HG02938 (cell line): ENCODE data around the gene IKZF3.

ENCODE experiments used
- ATAC-seq: cut with Tn5 transposase; IDR thresholded peaks from one replicate; pipeline ENCODE4 v1.9.1; 2021; ENCODE audit warnings: mild to moderate bottlenecking, moderate library complexity; ENCODE audit not compliant: unreplicated experiment

Gene IKZF3

DNA sequence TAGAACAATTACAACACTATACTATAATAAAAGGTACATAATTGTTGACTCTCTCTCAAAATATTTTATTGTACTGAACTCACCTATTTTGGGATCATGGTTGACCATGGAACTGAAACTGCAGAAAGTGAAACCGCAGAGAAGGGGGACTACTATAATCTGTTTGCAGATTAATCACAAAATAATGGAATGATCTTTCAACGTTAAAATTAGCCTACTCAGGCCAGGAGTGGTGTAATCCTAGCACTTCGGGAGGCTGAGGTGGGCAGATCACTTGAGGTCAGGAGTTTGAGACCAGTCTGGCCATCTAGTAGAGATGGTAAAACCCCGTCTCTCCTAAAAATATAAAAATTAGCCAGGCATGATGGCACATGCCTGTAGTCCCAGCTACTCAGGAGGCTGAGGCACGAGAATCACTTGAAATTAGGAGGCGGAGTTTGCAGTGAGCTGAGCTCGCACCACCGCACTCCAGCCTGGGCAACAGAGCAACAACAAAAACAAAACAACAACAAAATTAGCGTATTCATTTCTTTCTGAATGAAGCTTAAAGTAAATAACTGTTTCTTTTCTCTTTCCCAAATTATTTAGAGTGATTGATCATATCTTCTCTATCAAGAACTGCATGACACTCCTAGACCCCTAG, 45.6 kb downstream of the IKZF3 start:
- ATAC-seq = no peak

DNA sequence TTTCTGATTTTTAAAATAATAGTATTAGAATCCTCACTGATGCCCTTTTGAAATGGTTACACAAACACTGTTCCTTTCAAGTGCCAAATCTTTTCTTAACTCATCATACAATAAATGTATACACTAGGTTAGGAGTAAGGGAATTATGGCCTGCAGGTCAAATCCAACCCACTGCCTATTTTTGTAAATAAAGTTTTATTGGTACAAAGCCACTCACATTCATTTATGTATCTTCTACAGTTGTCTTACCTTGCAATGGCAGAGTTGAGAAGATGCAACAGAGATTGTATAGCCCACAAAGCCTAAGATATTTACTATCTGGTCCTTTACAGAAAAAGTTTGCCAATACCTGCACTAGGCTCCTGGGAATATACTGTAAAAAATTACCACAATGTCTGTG, 47.8 kb downstream of the IKZF3 start:
- no peak for ATAC-seq

DNA sequence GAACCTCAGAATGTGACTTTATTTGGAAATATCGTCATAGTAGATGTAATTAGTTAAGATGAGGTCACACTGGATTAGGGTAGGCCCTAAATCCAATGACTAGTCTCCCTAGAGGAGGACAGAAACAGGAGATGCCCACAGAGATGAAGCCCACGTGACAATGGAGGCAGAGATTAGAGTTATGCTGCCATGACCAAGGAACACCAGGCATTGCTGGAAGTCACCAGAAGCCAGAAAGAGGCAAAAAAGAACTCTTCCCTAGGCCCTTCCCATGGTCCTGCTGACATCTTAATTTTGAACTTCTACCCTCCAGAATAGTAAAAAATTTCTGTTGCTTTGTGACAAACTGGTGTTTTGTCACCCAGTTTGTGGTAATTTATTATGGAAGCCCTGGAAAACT, 49.6 kb downstream of the IKZF3 start:
- ATAC-seq = no peak

DNA sequence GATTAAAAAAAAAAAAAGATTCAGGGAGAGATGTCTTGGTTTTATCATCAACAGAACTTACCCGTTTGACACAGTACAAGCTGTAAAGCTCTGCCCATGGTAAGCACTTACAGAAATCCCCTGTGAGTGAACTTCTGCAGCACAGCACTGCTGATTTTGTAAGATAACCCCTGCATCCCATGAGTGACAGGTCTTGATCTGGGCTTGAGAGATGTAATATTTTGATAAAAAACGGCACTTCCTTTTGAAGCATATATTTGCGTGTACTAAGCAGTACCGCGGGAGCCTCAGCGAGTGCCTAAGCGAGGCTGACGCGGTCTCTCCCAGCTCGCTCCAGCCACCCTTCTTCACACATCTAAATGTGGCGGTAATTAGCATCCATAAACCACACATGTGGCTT, 50.5 kb downstream of the IKZF3 start:
- ATAC-seq = no peak

DNA sequence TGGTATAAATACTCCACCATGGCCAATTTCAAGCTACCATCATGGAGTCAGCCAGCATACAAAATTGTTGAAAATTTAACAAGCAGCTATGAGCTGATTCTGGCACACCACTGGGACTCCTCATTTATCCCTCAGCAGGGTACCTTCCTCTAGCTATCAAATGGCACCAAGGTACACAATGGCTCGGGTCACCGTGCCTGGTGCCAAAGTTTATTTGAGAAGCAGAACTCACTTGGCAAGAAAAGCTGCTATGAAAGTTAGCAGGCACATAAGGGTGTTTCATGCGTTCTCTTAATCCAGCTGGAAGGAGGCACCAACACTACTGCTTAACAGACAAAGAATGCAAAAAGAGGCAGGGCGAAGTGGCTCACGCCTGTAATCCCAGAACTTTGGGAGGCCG, 51.6 kb downstream of the IKZF3 start:
- ATAC-seq = no peak

DNA sequence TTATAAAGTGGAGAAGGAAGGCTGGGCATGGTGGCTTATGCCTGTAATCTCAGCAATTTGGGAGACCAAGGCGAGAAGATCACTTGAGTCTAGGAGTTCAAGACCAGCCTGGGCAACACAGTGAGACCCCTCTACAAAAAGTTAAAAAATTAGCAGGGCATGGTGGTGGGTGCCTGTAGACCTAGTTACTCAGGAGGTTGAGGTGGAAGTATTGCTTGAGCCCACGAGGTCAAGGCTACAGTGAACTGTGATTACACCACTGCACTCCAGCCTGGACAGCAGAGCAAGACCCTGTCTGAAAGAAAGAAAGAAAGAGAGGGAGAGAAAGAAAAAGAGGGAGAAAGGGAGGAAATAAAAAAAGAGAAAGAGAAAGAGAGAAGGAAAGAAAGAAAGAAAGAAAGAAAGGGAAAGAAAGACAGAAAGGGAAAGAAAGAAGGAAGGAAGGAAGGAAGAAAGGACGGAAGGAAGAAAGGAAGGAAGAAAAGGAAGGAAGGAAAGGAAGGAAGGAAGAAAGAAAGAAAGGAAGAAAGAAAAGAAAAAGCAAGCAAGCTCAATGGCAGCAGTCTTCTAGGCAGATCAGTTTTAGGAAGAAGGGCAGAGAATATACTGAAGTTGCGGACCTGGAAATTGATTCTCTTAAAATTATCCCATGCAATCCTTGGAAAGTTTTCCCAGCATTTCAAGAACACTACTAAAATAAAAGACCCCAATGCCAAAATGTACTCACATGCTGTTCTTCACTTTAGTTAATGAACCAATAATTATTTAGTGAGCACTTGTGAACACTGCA, 53.0 kb downstream of the IKZF3 start:
- no peak for ATAC-seq

DNA sequence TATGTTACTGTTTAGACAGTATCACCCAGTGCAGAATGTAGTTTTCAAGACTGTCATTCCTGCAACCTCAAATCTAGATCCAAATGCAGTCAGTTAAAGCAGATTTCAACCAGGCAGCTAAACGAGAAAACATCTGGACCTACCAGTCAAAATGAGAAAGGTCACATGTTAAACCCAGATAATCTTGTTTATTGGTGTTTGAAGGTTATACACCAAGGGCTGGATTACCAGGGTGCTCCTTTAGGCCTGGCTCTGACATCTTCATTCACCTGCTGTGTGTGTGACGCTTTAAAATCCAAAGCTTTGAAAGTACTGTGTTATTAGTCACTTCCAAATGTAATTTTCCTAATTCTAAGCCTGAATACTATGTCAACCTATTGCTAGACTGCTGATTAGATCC, 54.9 kb downstream of the IKZF3 start:
- ATAC-seq = no peak

DNA sequence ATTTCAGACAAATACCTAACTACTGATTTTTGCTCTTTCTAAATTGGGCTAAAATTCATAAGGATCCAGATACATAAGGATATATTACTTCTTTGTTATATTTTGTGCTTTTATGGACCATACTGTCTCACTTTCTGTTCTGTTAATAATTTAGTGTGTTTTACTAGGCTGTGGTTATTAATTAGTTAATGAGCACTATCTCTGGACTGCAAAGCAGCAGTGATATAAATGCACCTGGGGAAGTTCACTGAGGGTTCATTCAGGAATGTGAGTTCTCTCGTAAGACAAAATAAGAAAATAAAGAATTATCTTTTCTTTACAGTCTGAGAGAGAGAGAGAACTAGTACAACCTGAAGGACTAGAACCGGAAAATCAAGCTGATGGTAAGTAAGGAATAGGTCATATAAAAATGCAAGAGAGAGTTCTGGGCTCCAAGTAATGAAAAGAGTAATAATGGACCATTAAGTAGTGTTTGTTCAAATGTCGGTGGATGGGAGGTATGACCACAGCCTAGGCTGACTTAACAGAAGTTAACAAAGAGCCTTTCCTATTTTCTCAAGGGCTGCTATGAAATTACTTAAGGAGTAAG, 55.6 kb downstream of the IKZF3 start:
- no peak for ATAC-seq

DNA sequence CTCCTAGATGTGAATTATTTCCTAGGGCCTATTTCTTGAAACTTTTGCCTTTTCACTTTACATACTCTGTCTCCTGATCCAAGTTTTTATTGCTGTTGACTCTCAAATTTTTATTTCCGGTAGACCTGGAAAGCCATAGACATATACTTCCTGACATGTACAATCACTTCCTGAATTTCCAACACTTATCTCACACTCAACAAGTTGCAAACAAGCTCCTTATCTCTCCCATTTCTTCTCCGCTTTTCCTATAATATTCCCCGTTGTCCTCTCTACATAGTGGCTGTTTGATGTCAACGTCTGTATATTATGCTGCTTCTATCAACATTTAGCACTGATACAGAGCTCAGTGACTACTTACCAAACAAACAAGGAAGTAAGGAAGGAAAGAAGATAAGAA, 59.3 kb downstream of the IKZF3 start:
- ATAC-seq = no peak

DNA sequence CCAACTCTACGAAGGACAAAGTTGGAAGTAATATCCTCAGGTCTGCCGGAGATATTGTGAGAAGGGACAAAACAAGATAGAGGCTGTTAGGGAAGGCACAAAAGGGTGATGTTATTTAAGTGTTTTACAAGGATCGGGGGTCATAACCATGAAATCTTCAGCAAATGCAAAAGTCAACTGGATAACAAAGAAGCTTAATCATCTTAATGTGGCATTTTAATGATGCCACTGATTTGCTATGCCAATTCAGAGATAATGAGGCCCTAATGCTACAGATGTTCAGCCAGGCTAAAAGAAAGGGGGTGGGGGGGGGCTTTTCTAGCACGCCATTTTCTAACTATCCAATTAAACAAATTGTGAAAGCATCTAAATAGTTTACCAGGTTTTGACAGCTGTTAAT, 63.1 kb downstream of the IKZF3 start:
- no peak for ATAC-seq

DNA sequence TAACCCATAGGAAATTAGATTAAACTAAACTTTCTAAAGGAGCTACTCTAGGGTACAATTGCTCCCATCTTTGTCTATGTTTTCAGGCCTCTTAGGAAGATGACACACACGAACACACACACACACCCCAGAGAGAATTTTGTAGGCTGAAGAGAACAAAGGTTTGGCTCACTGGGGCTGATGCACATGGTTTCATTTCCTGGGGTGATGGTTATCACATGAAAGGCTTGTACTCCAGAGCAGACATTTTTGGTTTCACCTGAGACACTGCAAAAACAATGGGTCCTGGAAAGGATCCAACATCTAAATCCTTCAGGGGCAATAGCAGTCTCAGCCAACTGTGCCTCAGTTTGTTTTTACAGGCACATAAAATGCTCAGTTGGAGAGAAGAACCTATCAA, 63.6 kb downstream of the IKZF3 start:
- ATAC-seq = no peak

DNA sequence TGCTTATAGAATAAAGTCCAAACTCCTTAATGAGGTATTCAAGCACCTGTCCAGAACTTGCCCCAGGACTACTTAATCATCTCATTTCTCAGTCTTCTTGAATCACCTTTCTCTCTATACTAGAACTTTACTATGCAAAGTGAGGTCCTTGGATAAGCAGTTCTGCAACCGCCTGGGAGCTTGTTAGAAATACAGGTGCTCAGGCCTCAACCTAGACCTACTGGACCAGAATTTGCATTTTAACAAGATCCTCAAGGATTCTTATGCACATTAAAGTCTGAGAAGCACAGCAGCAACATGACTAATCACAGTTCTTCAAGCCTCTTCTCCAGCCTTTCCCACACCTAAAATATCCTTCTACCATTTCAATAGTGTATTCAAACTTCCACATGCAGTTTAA, 64.7 kb downstream of the IKZF3 start:
- no peak for ATAC-seq

DNA sequence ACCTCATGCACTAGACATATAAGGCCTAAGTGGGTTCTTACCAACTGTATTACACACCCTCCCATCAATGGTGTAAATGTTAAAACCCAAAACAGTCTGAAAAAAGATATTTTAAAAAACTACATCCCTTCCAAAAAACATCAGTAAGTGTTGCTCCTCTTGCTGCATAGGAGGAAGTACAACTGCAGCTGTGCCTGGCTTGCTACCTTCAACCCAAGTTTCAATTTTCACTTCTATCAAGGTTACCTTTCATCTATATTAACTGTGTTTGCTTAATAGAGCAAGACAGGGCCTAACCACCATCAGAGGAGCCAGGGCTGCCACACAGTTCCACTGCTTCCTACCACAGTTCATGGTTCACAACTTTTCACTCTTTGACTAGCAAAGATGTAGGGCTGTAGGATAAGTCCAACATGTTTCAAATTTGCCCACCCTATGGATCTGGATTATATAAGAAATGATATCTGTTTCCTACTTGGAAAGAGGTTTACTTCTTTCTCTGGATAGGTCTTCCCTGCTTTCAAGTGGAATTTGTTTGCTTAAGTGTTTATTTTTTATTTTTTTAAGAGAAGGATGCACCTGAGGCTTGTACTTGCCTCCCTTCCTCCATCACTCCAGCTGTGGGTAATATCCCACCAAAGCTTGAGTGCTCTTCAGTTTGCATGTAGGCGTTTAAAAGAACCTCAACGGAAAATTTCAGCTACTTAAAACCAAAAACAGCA, 69.7 kb downstream of the IKZF3 start:
- ATAC-seq = peak; percentile 83

DNA sequence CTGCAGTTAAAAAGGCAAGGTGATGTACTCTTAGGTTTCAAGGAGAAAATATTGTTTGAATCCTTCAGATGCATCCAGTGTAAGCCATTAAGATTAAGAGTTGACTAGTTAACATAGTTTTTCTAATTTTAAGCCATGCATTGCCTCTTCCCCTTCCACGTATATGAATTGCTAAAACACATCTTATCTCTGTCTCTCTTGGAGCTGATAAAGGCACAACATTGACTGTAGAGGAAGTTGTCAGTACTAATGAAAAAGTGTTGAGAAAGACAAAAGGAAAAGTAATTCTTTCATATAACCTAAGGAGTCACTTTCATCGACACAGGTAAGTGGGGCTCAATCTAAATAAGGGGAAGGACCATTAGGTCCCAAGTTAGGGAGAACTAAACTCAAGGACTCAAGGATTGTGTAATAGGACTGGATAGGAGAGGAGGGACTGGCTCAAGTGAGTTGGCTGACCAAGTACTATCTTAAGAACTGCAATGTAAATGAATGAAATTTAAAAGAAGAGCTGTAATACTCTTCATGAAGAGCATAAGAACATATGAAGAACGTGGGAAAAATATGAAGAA, 70.7 kb downstream of the IKZF3 start:
- no peak for ATAC-seq

DNA sequence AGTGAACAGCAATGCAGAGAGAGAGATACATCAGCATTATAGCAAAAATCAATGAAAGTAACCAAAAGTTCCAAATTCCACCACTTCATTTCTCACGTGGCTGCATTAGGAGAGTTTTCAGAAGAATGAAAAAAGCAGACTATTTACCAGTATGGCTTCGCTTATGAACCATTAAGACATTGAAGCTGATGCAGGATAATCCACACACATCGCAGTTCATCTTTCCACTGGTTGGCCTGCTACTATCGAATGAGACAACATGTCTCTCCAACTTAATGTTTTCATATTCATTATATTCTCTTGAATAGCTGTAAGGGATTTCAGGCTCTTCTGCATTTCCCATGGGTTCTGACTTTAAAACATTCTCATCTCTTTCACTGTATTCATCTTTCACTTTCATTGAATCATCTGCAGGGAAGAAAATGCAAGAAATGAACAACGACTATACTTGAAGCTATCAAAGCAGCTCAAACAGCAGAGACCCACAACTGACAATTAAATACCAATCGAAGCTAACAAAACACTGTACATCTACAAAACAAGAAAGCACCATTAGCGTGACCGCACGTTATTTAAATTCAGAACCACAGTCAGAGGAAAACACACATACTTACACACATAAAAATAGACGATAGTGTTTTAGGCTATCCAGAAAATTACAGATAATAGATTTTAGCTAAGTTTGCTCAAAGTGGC, 71.4 kb downstream of the IKZF3 start:
- ATAC-seq = no peak

DNA sequence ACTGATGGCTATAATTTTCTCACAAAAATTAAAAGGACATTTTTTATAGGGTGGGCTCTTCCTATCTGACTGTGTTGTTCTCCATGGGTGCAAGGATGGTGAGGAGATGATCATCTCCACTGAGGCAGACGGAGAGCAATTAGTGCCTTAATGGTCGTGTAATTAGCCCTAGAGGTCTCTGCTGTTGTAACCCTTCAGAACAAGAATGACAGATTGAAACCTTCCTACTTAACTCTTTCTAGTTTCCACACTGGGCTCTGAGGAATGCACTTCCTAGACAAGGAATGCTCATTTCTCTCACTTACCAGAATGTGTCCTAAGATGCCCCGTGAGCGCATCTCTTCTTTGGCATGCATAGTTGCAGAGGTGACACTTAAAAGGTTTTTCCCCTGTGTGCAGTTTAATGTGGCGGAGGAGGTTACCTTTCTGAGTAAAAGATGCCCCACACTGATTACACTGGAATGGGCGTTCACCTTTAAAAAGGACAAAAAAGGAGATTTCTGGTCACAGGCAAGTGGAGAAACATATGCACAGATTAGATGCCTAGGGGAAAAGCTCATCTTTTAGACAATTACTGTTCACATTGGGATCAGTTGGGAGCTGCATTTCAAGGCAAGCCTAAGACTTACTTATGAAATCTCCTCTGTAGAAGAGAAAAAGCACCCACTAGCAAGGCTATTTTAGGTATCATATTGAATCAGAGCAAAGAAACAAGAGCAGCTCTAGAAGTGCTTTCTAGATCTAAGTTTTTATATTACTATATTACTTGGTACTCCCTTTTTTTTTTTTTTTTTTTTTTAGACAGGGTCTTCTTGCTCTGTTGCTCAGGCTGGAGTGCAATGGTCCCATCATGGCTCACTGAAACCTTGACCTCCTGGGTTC, 72.8 kb downstream of the IKZF3 start:
- no peak for ATAC-seq

DNA sequence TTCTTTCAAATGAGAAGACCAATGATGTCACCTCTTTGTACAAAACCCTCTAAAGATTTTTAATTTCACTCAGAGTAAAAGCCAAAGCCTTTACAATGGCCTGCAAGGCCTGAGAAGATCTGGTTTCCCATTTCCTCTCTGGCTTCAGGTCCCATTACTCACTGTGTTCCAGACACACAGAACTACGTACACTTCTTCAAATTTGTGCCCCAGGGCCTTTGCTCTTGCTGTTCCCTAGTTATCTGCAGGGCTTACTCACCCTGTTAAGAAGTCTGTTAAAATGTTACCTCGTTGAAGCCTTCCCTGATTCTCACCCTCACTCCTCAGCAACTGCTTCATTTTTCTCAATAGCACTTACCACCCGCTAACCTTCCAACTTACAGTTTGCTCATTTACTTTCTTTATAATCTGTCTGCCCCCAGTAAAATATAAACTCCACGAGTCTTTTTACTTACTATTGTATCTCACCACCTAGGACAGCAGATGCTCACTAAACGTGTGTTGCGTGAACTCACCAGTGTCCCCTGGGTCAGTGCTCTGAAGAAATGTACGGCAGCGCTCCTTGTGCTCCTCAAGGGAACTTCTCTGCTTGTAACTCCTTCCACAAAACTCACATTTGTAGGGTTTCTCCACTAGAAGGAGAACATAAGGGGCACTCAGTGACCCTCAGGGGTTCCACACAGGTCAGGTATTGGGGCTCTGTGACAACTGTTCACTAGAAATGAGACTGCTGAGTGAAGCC, 76.2 kb downstream of the IKZF3 start:
- ATAC-seq = no peak

DNA sequence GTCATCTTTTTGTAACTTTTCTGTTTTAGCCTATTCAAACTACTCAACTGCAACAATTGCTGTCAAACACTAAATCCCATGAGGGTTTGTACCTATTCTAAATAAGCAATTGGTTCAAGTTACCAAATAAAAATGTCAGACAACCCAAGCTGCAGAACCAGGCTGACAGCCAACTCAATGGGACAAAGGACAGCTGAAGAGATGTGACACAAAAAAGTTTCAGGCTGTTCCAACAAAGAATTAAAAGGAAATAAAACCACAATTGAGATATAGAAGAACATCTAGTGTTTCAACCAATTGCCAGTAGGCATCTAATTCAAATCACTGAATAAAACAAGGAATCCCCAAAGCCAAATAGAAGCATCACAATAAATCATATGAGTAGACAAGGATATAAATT, 77.1 kb downstream of the IKZF3 start:
- no peak for ATAC-seq

DNA sequence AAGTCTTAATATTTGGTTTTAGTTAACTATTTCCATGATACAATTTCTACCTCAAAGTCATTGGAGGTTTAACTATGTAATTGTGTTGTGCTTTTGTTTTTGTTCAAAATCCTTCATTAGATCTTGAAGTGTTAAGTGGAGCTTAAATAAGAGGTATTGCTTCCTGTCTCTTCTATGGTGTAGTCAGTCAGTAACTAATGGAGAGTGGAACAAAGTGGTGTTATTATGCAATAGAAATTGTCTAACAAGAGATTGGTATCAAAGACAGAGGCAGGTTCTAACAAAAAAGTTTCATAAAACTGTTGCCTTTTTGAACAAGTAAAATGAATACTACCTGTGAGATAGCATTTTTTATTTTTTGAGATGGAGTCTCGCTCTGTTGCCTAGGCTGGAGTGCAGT, 81.1 kb downstream of the IKZF3 start:
- no peak for ATAC-seq
